ENCODE data around the gene RFX4.

Gene RFX4

GRCh38 chr12:106774808-106775524 lies 192.2 kb downstream of the RFX4 start:
- DNase-seq (ENCODE audit: insufficient read length, low spot score) = no peak
- no peak for FAIRE-seq
- no peak for TF ChIP-seq CTCF (IDR thresholded peaks at IDR 0.05; ENCODE audit: insufficient read depth, missing control alignments)

- no peak for TF ChIP-seq CTCF (IDR thresholded peaks at IDR 0.05; ENCODE audit: insufficient read depth, missing control alignments)
- DNase-seq (ENCODE audit: insufficient read length, low spot score) (no peak), FAIRE-seq (no peak)
Observed at GRCh38 chr12:106776897-106777296, 194.1 kb downstream of the RFX4 start.

GRCh38 chr12:106780010-106780631 lies 197.3 kb downstream of the RFX4 start:
- FAIRE-seq = no peak
- no peak for DNase-seq (ENCODE audit: insufficient read length, low spot score)
- TF ChIP-seq CTCF (IDR thresholded peaks at IDR 0.05; ENCODE audit: insufficient read depth, missing control alignments) = no peak

- DNase-seq (ENCODE audit: insufficient read length, low spot score) (no peak), FAIRE-seq (no peak)
- TF ChIP-seq CTCF (IDR thresholded peaks at IDR 0.05; ENCODE audit: insufficient read depth, missing control alignments) = no peak
Observed at GRCh38 chr12:106782619-106783018, 199.8 kb downstream of the RFX4 start.

- FAIRE-seq = no peak
- DNase-seq (ENCODE audit: insufficient read length, low spot score) = no peak
- no peak for TF ChIP-seq CTCF (IDR thresholded peaks at IDR 0.05; ENCODE audit: insufficient read depth, missing control alignments)
Observed at GRCh38 chr12:106783515-106783914, 200.7 kb downstream of the RFX4 start.

GRCh38 chr12:106790020-106790419 lies 207.2 kb downstream of the RFX4 start:
- FAIRE-seq (no peak), DNase-seq (ENCODE audit: insufficient read length, low spot score) (no peak)
- TF ChIP-seq CTCF (IDR thresholded peaks at IDR 0.05; ENCODE audit: insufficient read depth, missing control alignments) = peak; percentile 12

GRCh38 chr12:106791531-106791930 lies 208.7 kb downstream of the RFX4 start:
- no peak for TF ChIP-seq CTCF (IDR thresholded peaks at IDR 0.05; ENCODE audit: insufficient read depth, missing control alignments)
- DNase-seq (ENCODE audit: insufficient read length, low spot score) (no peak), FAIRE-seq (no peak)

All from D721Med (cell line).